Neutrophil (primary cell): Measurements from ENCODE around the gene SERBP1.

Experiments
- H3K27ac ChIP-seq: fragments of 200-600 bp; sonication (generic); 2 replicates; pipeline ENCODE4 v1.5.1; 2016; ENCODE audit warnings: mild to moderate bottlenecking, moderate library complexity
- H3K27me3 ChIP-seq: fragments of 200-600 bp; sonication (generic); 2 replicates; pipeline ENCODE4 v1.6.0; 2016; ENCODE audit warnings: mild to moderate bottlenecking
- H3K36me3 ChIP-seq: fragments of 200-600 bp; sonication (generic); 2 replicates; pipeline ENCODE4 v1.5.1; 2017
- H3K4me1 ChIP-seq, 2 experiments: fragments of 200-600 bp in 1 of 2; sonication (generic) in 1 of 2; 1 replicate in 1 of 2; 2 replicates in 1 of 2; pipeline versions ENCODE4 v1.5.1 to v1.6.1; 2013 to 2016; ENCODE audit warnings: low read depth in 1 of 2, low read length in 1 of 2, mild to moderate bottlenecking in 1 of 2, moderate library complexity in 1 of 2; ENCODE audit not compliant: control insufficient read depth in 1 of 2, insufficient read depth in 1 of 2
- H3K4me3 ChIP-seq, 2 experiments: fragments of 200-600 bp in 1 of 2; sonication (generic) in 1 of 2; 1 replicate in 1 of 2; 2 replicates in 1 of 2; pipeline ENCODE4 v1.5.1; 2013 to 2016; ENCODE audit warnings: low read depth in 1 of 2, low read length in 1 of 2, mild to moderate bottlenecking in 1 of 2, moderate library complexity in 1 of 2
- H3K9me3 ChIP-seq: fragments of 200-600 bp; sonication (generic); 2 replicates; pipeline ENCODE4 v1.5.1; 2016
- TF ChIP-seq, protein P1 (sequence below): fragments of 200-600 bp; sonication (generic); IDR thresholded peaks from 2 replicates; pipeline ENCODE4 v1.5.1; 2016; ENCODE audit warnings: antibody characterized with exemption

Gene SERBP1

GRCh38 chr1:67430358-67431155 lies at the start of gene SERBP1:
SERBP1 (minus strand) TSS chr1:67430402; CDS start chr1:67430300, 102 bp downstream.
- Histone ChIP-seq H3K9me3 (no peaks in the 10 kb centered on the region), H3K36me3 (peaks cover 5% of the 10 kb centered on the region), H3K27ac (peak within 1 kb of the TSS; percentile 65), H3K4me3 (peak within 1 kb of the TSS; percentile 92 to 96), H3K4me1 (peaks cover 49 to 50% of the 10 kb centered on the region in 2 experiments), H3K27me3 (no peaks in the 10 kb centered on the region)
- TF ChIP-seq, protein P1, sequence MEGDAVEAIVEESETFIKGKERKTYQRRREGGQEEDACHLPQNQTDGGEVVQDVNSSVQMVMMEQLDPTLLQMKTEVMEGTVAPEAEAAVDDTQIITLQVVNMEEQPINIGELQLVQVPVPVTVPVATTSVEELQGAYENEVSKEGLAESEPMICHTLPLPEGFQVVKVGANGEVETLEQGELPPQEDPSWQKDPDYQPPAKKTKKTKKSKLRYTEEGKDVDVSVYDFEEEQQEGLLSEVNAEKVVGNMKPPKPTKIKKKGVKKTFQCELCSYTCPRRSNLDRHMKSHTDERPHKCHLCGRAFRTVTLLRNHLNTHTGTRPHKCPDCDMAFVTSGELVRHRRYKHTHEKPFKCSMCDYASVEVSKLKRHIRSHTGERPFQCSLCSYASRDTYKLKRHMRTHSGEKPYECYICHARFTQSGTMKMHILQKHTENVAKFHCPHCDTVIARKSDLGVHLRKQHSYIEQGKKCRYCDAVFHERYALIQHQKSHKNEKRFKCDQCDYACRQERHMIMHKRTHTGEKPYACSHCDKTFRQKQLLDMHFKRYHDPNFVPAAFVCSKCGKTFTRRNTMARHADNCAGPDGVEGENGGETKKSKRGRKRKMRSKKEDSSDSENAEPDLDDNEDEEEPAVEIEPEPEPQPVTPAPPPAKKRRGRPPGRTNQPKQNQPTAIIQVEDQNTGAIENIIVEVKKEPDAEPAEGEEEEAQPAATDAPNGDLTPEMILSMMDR, result no peak

DNA sequence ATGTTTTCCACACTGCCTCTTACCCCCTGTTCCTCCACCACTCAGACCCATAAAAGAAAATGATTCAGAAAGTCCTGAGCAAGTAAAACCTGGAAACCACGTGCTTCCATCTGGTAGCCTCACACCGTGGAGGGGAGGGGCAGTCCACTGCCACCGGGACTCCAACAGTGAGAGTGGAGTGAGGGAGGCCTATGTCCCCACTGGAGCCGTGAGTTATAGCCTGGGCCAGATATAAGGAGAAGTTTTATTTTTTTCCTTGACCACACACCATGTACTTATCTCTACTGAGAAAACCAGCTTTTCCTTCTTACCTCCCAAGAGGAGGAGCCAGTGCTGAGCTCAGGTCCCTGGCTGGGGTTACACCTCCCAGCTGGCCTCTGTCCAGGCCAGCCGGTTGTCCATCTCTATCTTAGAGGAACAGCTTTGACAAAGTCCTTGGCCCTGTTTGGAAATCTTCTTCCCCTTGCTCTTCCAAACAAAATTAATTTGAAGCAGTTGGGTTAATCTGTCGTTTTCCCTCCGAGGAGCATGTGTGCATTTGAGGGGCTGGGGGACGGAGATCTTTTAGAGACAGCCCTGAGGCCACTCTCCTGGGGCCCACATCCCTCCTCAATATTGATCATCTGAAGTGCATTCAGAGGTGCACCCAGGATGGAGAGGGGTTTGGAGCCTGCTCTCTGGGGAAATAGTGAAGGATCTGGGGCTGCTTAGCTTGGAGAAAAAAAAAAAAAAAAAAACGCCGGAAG lies 49.1 kb upstream of the SERBP1 start:
- Histone ChIP-seq H3K27ac (no peak overlapping the region), H3K36me3 (no peaks in the 10 kb centered on the region), H3K27me3 (no peaks in the 10 kb centered on the region), H3K4me1 (no peaks in the 10 kb centered on the region), H3K9me3 (no peaks in the 10 kb centered on the region), H3K4me3 (no peak overlapping the region)
- TF ChIP-seq, protein P1, result no peak

DNA sequence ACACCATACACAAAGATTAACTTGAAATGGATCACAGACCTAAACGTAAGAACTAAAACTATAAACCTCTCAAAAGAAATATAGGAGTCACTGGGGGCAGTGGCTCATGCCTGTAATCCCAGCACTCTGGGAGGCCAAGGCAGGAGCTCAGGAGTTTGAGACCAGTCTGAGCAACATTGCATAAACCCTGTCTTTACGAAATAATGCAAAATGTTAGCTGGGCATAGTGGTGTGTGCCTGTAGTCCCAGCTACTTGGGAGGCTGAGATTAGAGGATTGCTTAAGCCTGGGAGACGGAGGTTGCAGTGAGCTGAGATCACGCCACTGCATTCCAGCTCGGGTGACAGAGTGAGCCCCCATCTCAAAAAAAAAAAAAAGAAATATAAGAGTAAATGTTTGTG lies 46.7 kb upstream of the SERBP1 start:
- no peaks in the 10 kb centered on the region for H3K4me1 ChIP-seq
- H3K4me3 ChIP-seq, result no peak overlapping the region
- no peaks in the 10 kb centered on the region for H3K27me3 ChIP-seq
- H3K9me3 ChIP-seq, result no peaks in the 10 kb centered on the region
- TF ChIP-seq, protein P1, result no peak
- no peaks in the 10 kb centered on the region for H3K36me3 ChIP-seq
- H3K27ac ChIP-seq, result no peak overlapping the region

DNA sequence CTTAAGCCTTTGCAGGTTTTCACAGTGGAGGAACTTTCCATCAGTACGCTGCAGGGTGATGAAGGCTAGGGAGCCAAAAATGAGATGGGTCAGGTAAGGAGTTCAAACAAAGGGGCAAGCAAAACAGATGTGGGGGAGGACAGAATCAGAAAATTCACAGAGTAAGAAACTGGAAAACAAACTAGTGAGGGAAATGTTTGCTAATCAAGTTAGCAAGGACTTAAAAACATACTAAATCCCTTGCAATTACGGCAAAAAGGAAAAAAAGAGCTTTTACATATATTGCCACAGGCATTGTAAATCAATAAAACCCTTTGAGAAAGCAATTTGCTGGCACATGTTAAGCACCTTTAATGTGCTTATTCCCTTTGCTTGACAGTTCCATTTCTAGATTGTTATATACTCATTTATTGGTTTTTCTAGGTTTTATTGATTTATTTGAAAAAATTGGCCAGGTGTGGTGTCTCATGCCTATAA lies 45.8 kb upstream of the SERBP1 start:
- TF ChIP-seq, protein P1, result no peak
- H3K36me3 ChIP-seq, result no peaks in the 10 kb centered on the region
- no peaks in the 10 kb centered on the region for H3K9me3 ChIP-seq
- no peak overlapping the region for H3K27ac ChIP-seq
- no peak overlapping the region for H3K4me3 ChIP-seq
- no peaks in the 10 kb centered on the region for H3K27me3 ChIP-seq
- no peaks in the 10 kb centered on the region for H3K4me1 ChIP-seq

DNA sequence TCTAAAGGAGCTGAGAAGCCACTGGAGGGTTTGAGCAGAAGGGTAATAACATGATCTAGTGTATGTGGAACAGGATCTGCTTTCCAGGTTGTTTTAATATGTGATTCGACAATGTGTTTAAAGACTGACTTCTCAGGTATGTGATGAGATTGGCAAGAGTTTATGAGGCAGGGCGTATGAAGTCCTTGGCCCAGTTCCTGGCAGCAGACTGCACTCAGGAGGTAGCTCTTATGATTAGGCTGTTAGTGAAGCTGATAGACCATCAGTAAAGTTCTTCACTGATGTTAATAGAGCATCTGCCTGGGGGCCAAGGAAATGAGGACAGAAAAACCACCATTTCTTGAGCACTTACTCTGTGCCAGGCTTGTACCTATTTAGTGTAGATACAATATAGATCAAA lies 41.9 kb upstream of the SERBP1 start:
- Histone ChIP-seq H3K27me3 (no peaks in the 10 kb centered on the region), H3K27ac (no peak overlapping the region), H3K36me3 (no peaks in the 10 kb centered on the region), H3K9me3 (no peaks in the 10 kb centered on the region), H3K4me1 (no peaks in the 10 kb centered on the region), H3K4me3 (no peak overlapping the region)
- TF ChIP-seq, protein P1, result no peak
